Spleen (tissue), 11 donors: ENCODE data around the gene CERKL. TPM values are rescaled to one million over a fixed set of nuclear protein-coding genes. Genes with fewer than 3 reads are reported as not detected.

Experiments used
- DNase-seq: peaks from one replicate; pipeline ENCODE4 v3.0.0-alpha.2; 2020
- H3K27ac ChIP-seq, 8 donors: fragments of 200-600 bp; sonication (generic) in 7 of 8; 1 replicate in 4 of 8; 2 replicates in 4 of 8; pipeline versions ENCODE4 v1.5.0 to v1.8.0; 2016 to 2021; ENCODE audit warnings: inconsistent platforms in 4 of 8, mild to moderate bottlenecking in 4 of 8, moderate library complexity in 1 of 8
- H3K27me3 ChIP-seq, 7 donors: fragments of 200-600 bp; sonication (generic) in 6 of 7; replicated peaks in 1 of 7; 1 replicate in 4 of 7; 2 replicates in 3 of 7; pipeline versions ENCODE4 v1.5.0 to v1.8.0; 2016 to 2021; ENCODE audit warnings: inconsistent platforms in 3 of 7, mild to moderate bottlenecking in 1 of 7
- H3K36me3 ChIP-seq, 6 donors: fragments of 200-600 bp; sonication (generic) in 5 of 6; 1 replicate in 4 of 6; 2 replicates in 2 of 6; pipeline versions ENCODE4 v1.5.0 to v1.8.0; 2016 to 2021; ENCODE audit warnings: inconsistent platforms in 2 of 6
- H3K4me1 ChIP-seq, 6 donors: fragments of 200-600 bp; sonication (generic) in 5 of 6; 1 replicate in 3 of 6; 2 replicates in 3 of 6; pipeline versions ENCODE4 v1.5.0 to v1.8.0; 2016 to 2021; ENCODE audit warnings: inconsistent platforms in 3 of 6
- H3K4me3 ChIP-seq, 8 donors: fragments of 200-600 bp; sonication (generic) in 7 of 8; 1 replicate in 4 of 8; 2 replicates in 4 of 8; pipeline versions ENCODE4 v1.5.0 to v1.8.0; 2016 to 2021; ENCODE audit warnings: inconsistent platforms in 4 of 8, mild to moderate bottlenecking in 4 of 8, moderate library complexity in 2 of 8
- H3K9me3 ChIP-seq, 8 donors: fragments of 200-600 bp; sonication (generic) in 7 of 8; 1 replicate in 4 of 8; 2 replicates in 4 of 8; pipeline versions ENCODE4 v1.5.0 to v1.8.0; 2016 to 2021; ENCODE audit warnings: inconsistent platforms in 4 of 8
- POLR2A ChIP-seq, 3 donors: fragments of 450-650 bp; IDR thresholded peaks; one replicate each; pipeline ENCODE4 v1.5.1; 2017; ENCODE audit warnings: antibody characterized with exemption in 3 of 3, mild to moderate bottlenecking in 1 of 3
- POLR2AphosphoS5 ChIP-seq, 3 donors: sonication (generic); formaldehyde crosslinking; IDR thresholded peaks; one replicate each; pipeline ENCODE4 v1.5.1; 2017; ENCODE audit warnings: antibody characterized with exemption in 3 of 3
- WGBS, 5 donors: extraction: QIAGEN DNeasy Blood & Tissue Kit in 3 of 5; methylation state at CpG; one replicate each; pipeline versions ENCODE4 v1.1.5 to v1.1.7; 2013 to 2018; 5-methylcytosine and 5-hydroxymethylcytosine counted together
- intact Hi-C: fragments of 100-400 bp; cut with DNase I; formaldehyde crosslinking; loops from one replicate; pipeline ENCODE4 v1.15.0; 2023; ENCODE audit warnings: low total_unique reads
- polyA plus RNA-seq, 3 donors: library from polyadenylated mRNA; stranded (reverse); fragments of 200-250 nt; gene quantifications; one replicate each; pipeline ENCODE4 v1.2.1, GENCODE V29; 2013
- total RNA-seq, 7 donors: library from RNA; depleted of rRNA in 3 of 7; stranded (reverse); fragments of >200 nt in 3 of 7; fragmentation: NEBNext Ultra II Directional in 4 of 7; extraction: Animal tissue kit (Norgen Biotek cat#: 25700) in 4 of 7; gene quantifications; one replicate each; pipeline versions ENCODE4 v1.1.0 to v1.2.1, GENCODE V29; 2016 to 2021
- TF ChIP-seq, protein P1 (sequence below), 11 experiments: fragments of 200-600 bp in 7 of 11; fragments of 450-650 bp in 4 of 11; sonication (generic) in 4 of 11; IDR thresholded peaks in 8 of 11; conservative IDR thresholded peaks in 3 of 11; 1 replicate in 7 of 11; 2 replicates in 4 of 11; pipeline versions ENCODE4 v1.4.0 to v1.8.0; 2016 to 2021; ENCODE audit warnings: antibody characterized with exemption in 11 of 11, inconsistent platforms in 4 of 11, mild to moderate bottlenecking in 1 of 11
- donor health status: healthy with polysubstance abuse.
- donor health status: DM: no; HTN: no; CAD: no; lungs with moderate emphysema.
- donor health status: DM: no; HTN: no; CAD: no.
- donor health status: Bipolar disorder and iron deficiency.
- donor health status: healthy.
- donor health status: DM: no; HTN: no; CAD: no.
- donor health status: DM: yes; HTN: yes; CAD: no.

The CERKL gene
- total and polyA plus RNA-seq, 10 donors = 0.27 to 2.3 (median 0.85) TPM

DNA sequence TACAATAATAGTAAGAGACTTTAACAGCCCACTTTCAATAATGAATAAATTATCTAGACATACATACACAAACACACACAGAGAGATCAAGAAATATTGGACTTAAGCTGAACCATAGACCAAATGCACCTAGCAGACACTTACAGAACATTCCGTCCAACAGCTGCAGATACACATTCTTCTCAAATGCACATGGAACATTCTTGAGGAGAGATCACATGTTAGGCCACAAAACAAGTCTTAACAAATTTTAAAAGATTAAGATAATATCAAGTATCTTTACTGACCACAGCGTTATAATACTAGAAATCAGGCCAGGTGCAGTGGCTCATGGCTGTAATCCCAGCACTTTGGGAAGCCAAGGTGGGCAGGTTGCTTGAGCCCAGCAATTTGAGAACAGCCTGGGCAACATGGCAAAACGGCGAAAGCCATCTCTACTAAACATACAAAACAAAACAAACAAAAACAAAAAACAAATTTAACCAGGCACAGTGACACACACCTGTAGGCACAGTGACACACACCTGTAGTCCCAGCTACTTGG lies 7.4 kb downstream of the CERKL start:
- no peak for TF ChIP-seq POLR2AphosphoS5 (IDR thresholded peaks at IDR 0.05)
- no peak for TF ChIP-seq POLR2A (IDR thresholded peaks at IDR 0.05)
- TF ChIP-seq, protein P1, sequence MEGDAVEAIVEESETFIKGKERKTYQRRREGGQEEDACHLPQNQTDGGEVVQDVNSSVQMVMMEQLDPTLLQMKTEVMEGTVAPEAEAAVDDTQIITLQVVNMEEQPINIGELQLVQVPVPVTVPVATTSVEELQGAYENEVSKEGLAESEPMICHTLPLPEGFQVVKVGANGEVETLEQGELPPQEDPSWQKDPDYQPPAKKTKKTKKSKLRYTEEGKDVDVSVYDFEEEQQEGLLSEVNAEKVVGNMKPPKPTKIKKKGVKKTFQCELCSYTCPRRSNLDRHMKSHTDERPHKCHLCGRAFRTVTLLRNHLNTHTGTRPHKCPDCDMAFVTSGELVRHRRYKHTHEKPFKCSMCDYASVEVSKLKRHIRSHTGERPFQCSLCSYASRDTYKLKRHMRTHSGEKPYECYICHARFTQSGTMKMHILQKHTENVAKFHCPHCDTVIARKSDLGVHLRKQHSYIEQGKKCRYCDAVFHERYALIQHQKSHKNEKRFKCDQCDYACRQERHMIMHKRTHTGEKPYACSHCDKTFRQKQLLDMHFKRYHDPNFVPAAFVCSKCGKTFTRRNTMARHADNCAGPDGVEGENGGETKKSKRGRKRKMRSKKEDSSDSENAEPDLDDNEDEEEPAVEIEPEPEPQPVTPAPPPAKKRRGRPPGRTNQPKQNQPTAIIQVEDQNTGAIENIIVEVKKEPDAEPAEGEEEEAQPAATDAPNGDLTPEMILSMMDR (IDR thresholded peaks at IDR 0.05 in 8 of 11, conservative IDR thresholded peaks at IDR 0.05 in 3 of 11) = no peak
- Histone ChIP-seq H3K4me1 (no peaks in the 10 kb centered on the region), H3K27me3 (peaks cover 0 to 18% (median 0%) of the 10 kb centered on the region in 7 donors), H3K4me3 (no peak overlapping the region), H3K27ac (no peak overlapping the region), H3K9me3 (no peaks in the 10 kb centered on the region), H3K36me3 (no peaks in the 10 kb centered on the region)
- intact Hi-C loops = no loop called here
- DNase-seq = no peak
- WGBS, 5 donors = 91 to 96% (median 94%) methylated on average over 4 of the region's 4 CpGs

DNA sequence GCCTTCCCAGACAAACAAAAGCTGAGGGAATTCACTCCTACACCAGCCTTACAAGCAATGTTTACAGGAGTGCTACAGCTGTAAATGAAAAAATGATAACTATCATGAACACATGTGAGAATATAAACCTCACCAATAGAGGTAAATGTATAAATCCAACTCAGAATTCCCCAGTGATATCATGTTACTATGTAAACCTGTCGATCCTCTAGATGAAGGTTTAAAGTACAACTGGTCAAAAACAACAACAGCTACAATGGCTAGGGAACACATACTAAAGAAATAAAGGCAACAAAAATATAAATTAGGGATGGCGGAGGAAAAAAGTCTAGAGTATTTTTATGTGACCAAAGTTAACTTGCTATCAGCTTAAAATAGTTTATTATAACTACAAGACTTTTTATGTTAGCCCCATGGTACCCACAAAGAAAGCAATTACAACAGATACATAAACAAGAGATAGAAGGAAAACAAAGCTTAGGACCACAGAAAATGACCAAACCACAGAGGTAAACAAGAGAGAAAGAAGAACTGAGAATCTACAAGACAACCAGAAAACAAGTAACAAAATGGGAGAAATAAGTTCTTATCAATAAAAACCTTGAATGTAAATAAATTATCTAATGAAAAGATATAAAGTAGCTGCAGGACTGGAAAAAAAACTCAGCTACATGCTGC lies 8.3 kb downstream of the CERKL start:
- TF ChIP-seq POLR2A (IDR thresholded peaks at IDR 0.05) (no peak), POLR2AphosphoS5 (IDR thresholded peaks at IDR 0.05) (no peak)
- TF ChIP-seq, protein P1 (IDR thresholded peaks at IDR 0.05 in 8 of 11, conservative IDR thresholded peaks at IDR 0.05 in 3 of 11) = no peak
- no peak overlapping the region for H3K27ac ChIP-seq
- DNase-seq = no peak
- no peaks in the 10 kb centered on the region for H3K9me3 ChIP-seq
- no peaks in the 10 kb centered on the region for H3K36me3 ChIP-seq
- 91 to 94% (median 92%) methylated on average over 2 of the region's 2 CpGs for WGBS, 5 donors
- intact Hi-C loops = no loop called here
- H3K4me1 ChIP-seq = no peaks in the 10 kb centered on the region
- no peak overlapping the region for H3K4me3 ChIP-seq
- H3K27me3 ChIP-seq = peaks cover 0 to 18% (median 0%) of the 10 kb centered on the region in 7 donors

- Histone ChIP-seq H3K4me3 (no peak overlapping the region), H3K36me3 (no peaks in the 10 kb centered on the region), H3K27ac (no peak overlapping the region), H3K9me3 (no peaks in the 10 kb centered on the region), H3K4me1 (no peaks in the 10 kb centered on the region), H3K27me3 (peaks cover 0 to 18% (median 0%) of the 10 kb centered on the region in 7 donors)
- intact Hi-C loops = no loop called here
- 66 to 84% (median 81%) methylated on average over 1 of the region's 1 CpG for WGBS, 5 donors
- DNase-seq = no peak
- no peak for TF ChIP-seq POLR2AphosphoS5 (IDR thresholded peaks at IDR 0.05)
- TF ChIP-seq, protein P1 (IDR thresholded peaks at IDR 0.05 in 8 of 11, conservative IDR thresholded peaks at IDR 0.05 in 3 of 11) = no peak
- no peak for TF ChIP-seq POLR2A (IDR thresholded peaks at IDR 0.05)
Measured at GRCh38 chr2:181646415-181646987, 10.4 kb downstream of the CERKL start.

DNA sequence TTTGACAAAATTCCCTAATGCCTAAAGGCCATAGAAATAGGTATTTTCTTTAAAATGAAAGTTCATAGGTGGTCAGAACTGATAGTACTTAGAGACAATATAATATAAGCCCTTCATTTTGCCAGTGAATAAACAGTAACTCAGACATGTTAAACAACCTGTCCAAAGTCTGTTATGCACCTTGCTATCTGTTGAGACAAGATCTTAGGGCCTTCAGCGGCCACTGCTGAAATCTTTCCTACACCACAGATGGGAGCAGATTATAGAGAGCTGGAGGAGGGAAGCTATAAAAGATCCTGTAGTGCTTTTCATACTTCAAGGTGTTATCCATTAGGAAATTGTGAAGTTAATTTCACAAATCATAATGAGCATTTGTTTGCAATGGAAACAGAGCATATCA lies 13.8 kb downstream of the CERKL start:
- H3K4me3 ChIP-seq = no peak overlapping the region
- no peaks in the 10 kb centered on the region for H3K4me1 ChIP-seq
- intact Hi-C loops = no loop called here
- peaks cover 0 to 18% (median 0%) of the 10 kb centered on the region in 7 donors for H3K27me3 ChIP-seq
- WGBS, 5 donors = 67 to 90% (median 87%) methylated on average over 1 of the region's 1 CpG
- TF ChIP-seq, protein P1 (IDR thresholded peaks at IDR 0.05 in 8 of 11, conservative IDR thresholded peaks at IDR 0.05 in 3 of 11) = no peak
- TF ChIP-seq POLR2A (IDR thresholded peaks at IDR 0.05) = no peak
- H3K36me3 ChIP-seq = no peaks in the 10 kb centered on the region
- DNase-seq = no peak
- no peak overlapping the region for H3K27ac ChIP-seq
- H3K9me3 ChIP-seq = no peaks in the 10 kb centered on the region
